Measurements from ENCODE around the gene USH1G. TPM values are rescaled to one million over a fixed set of nuclear protein-coding genes. Genes with fewer than 3 reads are reported as not detected.

Gene USH1G
- total RNA-seq, 4 donors from 2014 or later, result 0.27 to 0.32 TPM; not detected in 2

- Histone ChIP-seq H3K9me3 (no peaks in the 10 kb centered on the region), H3K27me3 (peaks cover 89% of the 10 kb centered on the region), H3K36me3 (no peaks in the 10 kb centered on the region), H3K27ac (no peak overlapping the region), H3K4me3 (no peak overlapping the region), H3K4me1 (peaks cover 0 to 11% (median 9%) of the 10 kb centered on the region in 4 donors)
- in situ Hi-C loops (cut with MboI; ENCODE audit: low pct_ligation_motif_present in 1 of 4, low pct_unique_long_range_greater_than_20kb in 1 of 4, low sequenced_read_pairs in 3 of 4), result no loop called here
- 57 to 59% methylated on average over 2 to 3 of the region's 3 CpGs for WGBS, 2 donors (ENCODE audit: low coverage in 1 of 2)
- no peak for TF ChIP-seq POLR2AphosphoS5 (IDR thresholded peaks at IDR 0.05)
- no peak for TF ChIP-seq EP300 (IDR thresholded peaks at IDR 0.05; ENCODE audit: low read depth)
- no peak for TF ChIP-seq POLR2A (IDR thresholded peaks at IDR 0.05)
- no peak for TF ChIP-seq CTCF (IDR thresholded peaks at IDR 0.05)
- DNase-seq, result no peak
- intact Hi-C loops (cut with DNase I; ENCODE audit: low total_unique reads), result no loop called here
These were observed 12.0 kb upstream of the USH1G start for GRCh38 chr17:74935048-74935447.

- in situ Hi-C loops (cut with MboI; ENCODE audit: low pct_ligation_motif_present in 1 of 4, low pct_unique_long_range_greater_than_20kb in 1 of 4, low sequenced_read_pairs in 3 of 4) (no loop called here), intact Hi-C loops (cut with DNase I; ENCODE audit: low total_unique reads) (no loop called here)
- no peaks in the 10 kb centered on the region for H3K9me3 ChIP-seq
- TF ChIP-seq EP300 (IDR thresholded peaks at IDR 0.05; ENCODE audit: low read depth) (no peak), POLR2A (IDR thresholded peaks at IDR 0.05) (no peak), CTCF (IDR thresholded peaks at IDR 0.05) (no peak), POLR2AphosphoS5 (IDR thresholded peaks at IDR 0.05) (no peak)
- WGBS, 2 donors (ENCODE audit: low coverage in 1 of 2), result 88 to 90% methylated on average over 4 to 22 of the region's 24 CpGs
- no peak overlapping the region for H3K27ac ChIP-seq
- peaks cover 82% of the 10 kb centered on the region for H3K27me3 ChIP-seq
- no peak overlapping the region for H3K4me3 ChIP-seq
- no peak for DNase-seq
- H3K4me1 ChIP-seq, result peaks cover 0 to 2% (median 1%) of the 10 kb centered on the region in 4 donors
- no peaks in the 10 kb centered on the region for H3K36me3 ChIP-seq
These were observed 7.5 kb upstream of the USH1G start for GRCh38 chr17:74930535-74931036.

- H3K4me3 ChIP-seq, result no peak overlapping the region
- H3K36me3 ChIP-seq, result no peaks in the 10 kb centered on the region
- intact Hi-C loops (cut with DNase I; ENCODE audit: low total_unique reads), result loop anchor here (1.0 kb wide), 1 partner anchor 25 kb away; no protein-coding TSS in a partner anchor
- no peak for TF ChIP-seq POLR2A (IDR thresholded peaks at IDR 0.05)
- TF ChIP-seq EP300 (IDR thresholded peaks at IDR 0.05; ENCODE audit: low read depth), result no peak
- TF ChIP-seq POLR2AphosphoS5 (IDR thresholded peaks at IDR 0.05), result no peak
- TF ChIP-seq CTCF (IDR thresholded peaks at IDR 0.05), result no peak
- DNase-seq, result no peak
- peaks cover 82% of the 10 kb centered on the region for H3K27me3 ChIP-seq
- no peaks in the 10 kb centered on the region for H3K9me3 ChIP-seq
- in situ Hi-C loops (cut with MboI; ENCODE audit: low pct_ligation_motif_present in 1 of 4, low pct_unique_long_range_greater_than_20kb in 1 of 4, low sequenced_read_pairs in 3 of 4), result no loop called here
- H3K4me1 ChIP-seq, result peaks cover 1 to 12% (median 6%) of the 10 kb centered on the region in 4 donors
- no peak overlapping the region for H3K27ac ChIP-seq
- WGBS, 2 donors (ENCODE audit: low coverage in 1 of 2), result 71% methylated on average over 6 of the region's 6 CpGs; no CpG with 5 or more reads in 1 of the 2 donors
These were observed 5.7 kb upstream of the USH1G start for GRCh38 chr17:74928786-74929185.

GRCh38 chr17:74925242-74925641 is 2.2 kb upstream of the USH1G start:
- Histone ChIP-seq H3K4me1 (peaks cover 10 to 24% (median 15%) of the 10 kb centered on the region in 4 donors), H3K27me3 (peaks cover 88% of the 10 kb centered on the region), H3K4me3 (no peak overlapping the region), H3K27ac (no peak overlapping the region), H3K36me3 (no peaks in the 10 kb centered on the region), H3K9me3 (no peaks in the 10 kb centered on the region)
- intact Hi-C loops (cut with DNase I; ENCODE audit: low total_unique reads), result no loop called here
- DNase-seq, result no peak
- 68 to 83% methylated on average over 1 to 3 of the region's 3 CpGs for WGBS, 2 donors (ENCODE audit: low coverage in 1 of 2)
- in situ Hi-C loops (cut with MboI; ENCODE audit: low pct_ligation_motif_present in 1 of 4, low pct_unique_long_range_greater_than_20kb in 1 of 4, low sequenced_read_pairs in 3 of 4), result no loop called here
- TF ChIP-seq POLR2AphosphoS5 (IDR thresholded peaks at IDR 0.05) (no peak), POLR2A (IDR thresholded peaks at IDR 0.05) (no peak), EP300 (IDR thresholded peaks at IDR 0.05; ENCODE audit: low read depth) (no peak), CTCF (IDR thresholded peaks at IDR 0.05) (no peak)

Data from transverse colon (tissue), 4 donors.